HL-60/S4 treated with phorbol 12-myristate 13-acetate at 8.2 ng/mL for 4 days and 3 days (cell line): ENCODE measurements around the gene UBA5.
"Not testable (repeated sequence)": the region's sequence is repeated elsewhere in the genome, so short reads cannot be mapped to it uniquely, and the experiment has no call there.

Experiments used
- in situ Hi-C: fragments of 300-500 bp; cut with MboI; formaldehyde crosslinking; loops from 2 replicates; pipeline ENCODE4 v1.15.0; 2022; ENCODE audit warnings: low sequenced_read_pairs

The UBA5 gene

DNA sequence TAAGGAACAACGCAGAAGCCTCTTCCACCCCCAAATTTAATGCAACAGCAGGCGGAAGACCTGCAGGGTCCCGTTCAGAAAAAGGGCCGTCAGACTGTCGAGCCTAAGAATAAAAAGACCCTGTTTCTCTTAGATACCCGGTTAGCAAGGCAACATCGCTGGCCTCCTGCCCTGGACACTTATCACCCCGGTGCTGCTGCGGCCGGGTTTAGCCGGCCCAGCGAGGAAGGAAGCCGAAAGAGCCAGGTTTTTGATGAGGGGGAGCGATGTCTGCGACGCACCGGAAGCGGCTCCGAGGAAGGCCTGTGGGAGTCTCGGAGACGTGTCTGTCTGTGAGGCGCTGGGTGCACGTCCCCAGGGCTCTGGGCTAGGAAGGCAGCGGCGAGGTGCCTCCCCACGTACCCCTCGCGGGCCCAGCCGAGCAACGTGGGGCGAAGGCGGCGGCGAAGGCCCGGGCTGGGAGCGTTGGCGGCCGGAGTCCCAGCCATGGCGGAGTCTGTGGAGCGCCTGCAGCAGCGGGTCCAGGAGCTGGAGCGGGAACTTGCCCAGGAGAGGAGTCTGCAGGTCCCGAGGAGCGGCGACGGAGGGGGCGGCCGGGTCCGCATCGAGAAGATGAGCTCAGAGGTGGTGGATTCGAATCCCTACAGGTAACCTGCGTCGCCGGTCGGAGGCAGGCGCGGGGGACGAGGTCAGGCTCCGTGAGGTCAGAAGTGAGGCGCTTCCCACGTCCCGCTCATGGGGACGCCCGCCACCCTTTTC is at the start of gene UBA5:
TSS of gene UBA5 (plus strand) at position 278 of the 759 bp plus-strand sequence. CDS start at position 487, 209 bp downstream.
- in situ Hi-C loops, result no loop called here

DNA sequence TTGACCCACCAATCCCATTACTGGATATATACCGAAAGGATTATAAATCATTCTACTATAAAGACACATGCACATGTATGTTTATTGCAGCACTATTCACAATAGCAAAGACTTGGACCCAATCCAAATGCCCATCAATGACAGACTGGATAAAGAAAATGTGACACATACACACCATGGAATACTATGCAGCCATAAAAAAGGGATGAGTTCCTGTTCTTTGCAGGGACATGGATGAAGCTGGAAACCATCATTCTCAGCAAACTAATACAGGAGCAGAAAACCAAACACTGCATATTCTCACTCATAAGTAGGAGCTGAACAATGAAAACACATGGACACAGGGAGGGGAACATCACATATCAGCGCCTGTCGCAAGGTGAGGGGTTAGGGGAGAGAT is 44.8 kb upstream of the UBA5 start:
- in situ Hi-C loops, result not testable (repeated sequence)

DNA sequence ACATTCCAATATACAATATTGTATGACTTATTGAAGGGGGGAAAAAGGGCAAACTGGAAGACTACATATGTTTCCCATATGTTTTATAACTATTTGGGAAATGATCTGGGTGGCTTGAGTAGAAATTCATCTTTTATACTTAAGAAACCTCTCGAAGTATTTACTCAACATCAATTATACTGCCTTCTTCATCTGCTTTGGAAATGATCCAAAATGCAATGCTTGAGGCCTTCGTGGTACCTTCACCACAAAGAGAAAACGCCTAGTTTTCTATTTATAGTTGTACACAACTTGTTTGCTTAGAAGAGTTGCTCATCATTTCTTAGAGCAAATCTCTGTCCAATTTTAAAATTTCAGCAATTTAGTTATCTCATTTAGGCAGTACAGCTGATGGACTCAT is 44.2 kb upstream of the UBA5 start:
- in situ Hi-C loops, result no loop called here

DNA sequence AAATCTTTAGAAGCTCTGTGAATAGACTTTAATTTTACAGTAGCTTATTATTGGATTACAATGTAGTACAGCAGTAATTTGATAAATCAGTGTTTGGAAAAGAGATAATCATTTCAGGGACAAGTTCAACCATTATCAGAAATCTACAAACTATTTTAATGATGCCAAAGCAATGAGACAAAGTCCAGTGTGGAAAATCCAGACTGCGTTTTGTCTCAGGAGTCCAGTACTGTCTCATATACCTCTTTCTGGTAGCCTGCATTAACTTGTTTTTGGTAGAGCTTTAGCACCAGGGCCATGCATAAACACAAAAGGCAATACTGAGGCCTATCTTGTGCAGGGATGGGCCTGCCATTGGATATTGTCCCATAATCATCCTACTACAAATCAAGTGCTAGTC is 43.3 kb upstream of the UBA5 start:
- in situ Hi-C loops, result no loop called here

DNA sequence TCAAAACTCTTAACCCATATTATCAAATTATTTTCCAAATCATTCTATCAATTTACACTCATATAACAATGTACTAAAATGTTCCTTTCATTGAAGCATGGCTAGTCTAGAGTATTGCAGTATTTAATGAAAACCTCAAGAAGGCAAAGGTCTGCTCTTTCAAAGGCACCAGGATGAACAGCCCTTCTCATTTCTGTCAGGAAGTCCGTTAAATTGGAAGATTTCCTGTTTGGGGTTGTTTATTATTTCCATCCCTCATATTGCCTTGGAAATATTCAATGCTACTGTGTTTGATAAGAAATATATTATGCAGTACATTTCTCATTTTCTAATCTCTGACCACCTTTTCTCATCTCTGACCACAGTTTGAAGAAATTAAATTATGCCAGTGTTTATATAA is 38.0 kb upstream of the UBA5 start:
- in situ Hi-C loops, result no loop called here

DNA sequence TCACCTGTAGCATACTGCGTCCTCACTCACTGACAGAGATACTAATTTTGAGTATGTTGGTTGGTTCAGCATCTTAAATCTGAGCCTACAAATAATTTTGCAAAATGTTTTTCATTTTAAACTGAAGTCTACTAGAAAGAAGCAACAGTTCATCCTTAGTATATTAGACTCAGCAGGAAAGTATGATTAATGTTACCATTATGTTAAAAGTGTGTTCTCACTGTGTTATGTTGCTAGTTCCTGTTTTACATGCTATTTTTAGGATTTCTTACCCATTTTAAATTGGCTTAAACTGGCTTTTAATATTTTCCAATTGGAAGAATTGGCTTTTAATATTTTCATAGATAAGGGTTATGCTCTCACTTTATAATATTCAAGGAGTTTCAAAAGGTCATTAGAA is 37.4 kb upstream of the UBA5 start:
- in situ Hi-C loops, result no loop called here

DNA sequence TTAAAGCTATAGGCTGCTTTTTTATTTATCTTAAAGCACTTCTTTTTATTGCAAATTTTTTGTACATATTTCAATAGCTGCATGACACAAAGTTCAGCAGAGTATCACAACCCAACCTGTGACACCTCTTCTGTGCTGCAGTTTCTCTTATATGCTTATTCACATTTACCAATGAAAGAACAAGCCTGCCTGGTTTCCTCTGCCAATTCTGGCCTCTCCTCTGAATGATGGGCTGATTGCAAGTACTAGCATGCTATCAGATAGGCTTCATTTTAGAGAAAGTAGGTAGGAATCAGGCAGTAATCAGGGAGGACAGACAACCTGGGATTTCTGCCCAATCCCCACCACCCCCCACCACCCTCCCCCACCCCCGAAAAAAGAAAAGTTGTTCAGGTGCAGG is 36.5 kb upstream of the UBA5 start:
- in situ Hi-C loops, result no loop called here

DNA sequence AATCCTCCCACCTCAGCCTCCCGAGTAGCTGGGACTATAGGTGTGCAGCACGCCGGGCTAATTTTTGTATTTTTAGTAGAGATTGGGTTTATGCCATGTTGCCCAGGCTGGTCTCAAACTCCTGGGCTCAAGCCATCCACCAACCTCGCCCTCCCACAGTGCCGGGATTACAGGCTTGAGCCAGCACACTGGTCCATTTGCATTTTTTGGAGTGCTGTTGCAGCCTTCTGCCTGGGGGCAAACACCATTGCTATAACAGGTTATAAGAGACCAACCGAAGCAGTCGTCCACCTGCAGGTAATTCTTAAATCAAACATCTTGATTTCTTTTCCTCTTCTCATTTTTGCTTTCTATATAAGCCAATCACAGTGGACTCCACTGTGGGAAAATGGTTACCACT is 35.3 kb upstream of the UBA5 start:
- in situ Hi-C loops, result no loop called here

DNA sequence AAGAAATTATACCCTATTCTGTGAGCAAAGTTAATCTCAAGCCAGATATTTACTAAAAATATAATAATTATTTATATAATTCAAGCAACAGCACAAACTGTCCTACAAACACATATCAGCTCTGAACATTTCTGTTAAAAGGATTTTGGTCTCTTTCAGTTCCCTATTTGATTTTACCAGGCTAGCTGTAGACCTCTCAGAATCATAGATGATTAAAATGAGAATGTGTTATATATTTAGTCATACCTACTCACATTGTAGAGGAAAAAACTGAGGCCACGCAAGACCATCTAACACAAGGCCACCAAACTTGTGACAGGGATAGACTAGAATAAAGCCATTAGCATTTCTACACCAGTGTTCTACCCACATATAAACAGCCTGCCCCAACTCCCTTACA is 34.5 kb upstream of the UBA5 start:
- in situ Hi-C loops, result no loop called here

DNA sequence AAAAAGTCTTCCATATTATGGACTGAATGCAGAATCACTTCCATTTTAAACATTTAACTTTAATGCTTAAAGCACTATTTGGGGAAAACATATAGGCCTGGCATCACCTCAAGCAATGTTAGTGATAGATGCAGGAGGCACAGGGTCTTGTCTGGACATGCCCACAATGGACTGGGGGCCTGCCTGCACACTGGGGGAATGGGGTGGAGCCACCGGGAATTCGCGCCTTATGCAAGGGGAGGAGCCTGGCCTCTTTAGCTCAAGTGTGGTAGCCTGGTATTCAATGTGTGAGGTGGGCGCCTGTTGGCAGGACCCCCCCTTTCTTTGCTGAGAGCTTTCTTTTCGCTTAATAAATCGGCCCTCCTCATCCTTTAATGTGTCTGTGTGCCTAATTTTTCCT is 33.2 kb upstream of the UBA5 start:
- in situ Hi-C loops, result no loop called here

DNA sequence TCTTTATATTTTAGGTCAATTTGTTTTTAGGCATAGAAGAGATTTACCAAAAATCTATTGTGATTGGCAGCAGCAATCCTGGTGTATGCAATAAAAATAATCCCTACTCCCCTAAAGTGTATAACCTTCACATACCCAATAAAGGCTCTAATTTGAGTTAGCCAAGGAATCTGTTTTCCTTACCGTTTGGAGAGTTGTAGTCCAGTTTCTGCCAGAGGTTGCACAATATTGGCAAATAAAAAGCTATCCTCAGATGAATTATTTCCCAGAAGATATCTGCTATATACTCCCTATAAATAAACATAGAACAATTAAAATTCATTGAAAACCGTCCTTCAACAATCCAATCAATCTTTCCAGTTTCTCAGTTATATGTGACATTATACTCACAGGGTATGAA is 32.0 kb upstream of the UBA5 start:
- in situ Hi-C loops, result no loop called here

DNA sequence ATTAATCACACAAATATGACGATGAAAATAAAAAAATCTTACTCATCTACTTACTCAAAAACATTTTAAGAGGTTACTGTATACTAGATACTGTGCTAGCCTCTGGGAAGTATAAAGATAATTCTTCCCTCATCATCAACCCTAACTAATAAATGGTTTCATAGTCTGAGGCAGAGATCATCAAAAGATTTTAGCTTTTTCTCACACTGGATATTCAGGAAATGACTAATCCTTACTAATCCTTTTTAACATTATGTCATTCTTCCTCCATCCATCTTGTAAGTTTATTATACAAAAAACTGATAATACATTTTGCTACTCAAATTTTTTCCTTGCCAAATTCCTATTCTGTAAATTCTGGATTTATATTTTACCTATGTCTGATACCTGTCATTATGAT is 30.2 kb upstream of the UBA5 start:
- in situ Hi-C loops, result no loop called here

DNA sequence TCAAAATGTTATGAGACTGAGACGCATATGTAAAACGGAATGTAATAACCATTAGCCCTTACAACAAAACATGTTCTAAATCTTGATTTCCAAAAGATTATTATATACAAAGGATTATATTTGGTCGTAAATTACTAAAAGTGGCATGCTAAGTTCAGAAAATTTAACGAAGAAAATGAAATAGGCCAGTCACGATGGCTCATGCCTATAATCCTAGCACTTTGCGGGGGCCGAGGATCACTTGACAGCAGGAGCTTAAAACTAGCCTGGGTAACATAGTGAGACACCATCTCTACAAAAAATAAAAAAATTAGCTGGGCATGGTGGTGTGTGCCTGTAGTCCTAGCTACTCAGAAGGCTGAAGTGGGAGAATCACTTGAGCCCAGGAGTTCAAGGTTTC is 29.5 kb upstream of the UBA5 start:
- in situ Hi-C loops, result no loop called here

DNA sequence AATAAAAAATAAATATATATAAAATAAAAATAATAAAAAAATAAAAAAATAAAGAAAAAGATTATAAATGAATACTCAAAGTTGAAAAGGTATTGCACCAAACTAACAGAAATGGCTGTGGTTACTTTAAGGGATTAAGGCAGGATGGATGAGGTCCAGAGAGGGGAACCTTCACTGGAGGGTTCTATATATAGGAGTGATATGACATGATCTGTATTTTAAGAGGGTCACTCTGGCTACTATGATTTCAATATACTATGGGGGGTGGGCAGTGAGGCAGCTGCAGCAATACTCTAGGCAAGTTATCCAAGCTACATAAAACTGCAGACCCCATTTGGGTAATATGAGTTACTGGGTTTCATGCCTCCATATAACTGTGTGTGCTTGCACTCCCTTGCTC is 25.1 kb upstream of the UBA5 start:
- in situ Hi-C loops, result no loop called here

DNA sequence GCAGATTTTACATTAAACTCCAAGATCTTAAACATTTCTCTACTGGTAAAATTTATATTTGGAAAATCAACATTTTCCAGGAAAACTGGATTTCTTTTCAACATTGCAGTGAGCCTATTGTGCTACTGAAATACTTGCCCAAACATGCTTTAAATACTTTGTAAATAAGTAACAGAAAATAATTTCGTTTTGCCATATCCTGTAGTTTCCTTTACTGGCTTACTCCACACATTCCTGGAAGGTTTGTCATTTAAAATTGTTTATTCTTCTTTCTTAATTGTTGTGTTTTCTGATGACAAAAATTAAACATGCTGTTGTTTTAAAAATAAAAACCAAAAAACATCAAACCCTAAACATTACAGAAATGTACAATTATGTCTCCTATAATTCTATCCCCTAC is 22.5 kb upstream of the UBA5 start:
- in situ Hi-C loops, result no loop called here

DNA sequence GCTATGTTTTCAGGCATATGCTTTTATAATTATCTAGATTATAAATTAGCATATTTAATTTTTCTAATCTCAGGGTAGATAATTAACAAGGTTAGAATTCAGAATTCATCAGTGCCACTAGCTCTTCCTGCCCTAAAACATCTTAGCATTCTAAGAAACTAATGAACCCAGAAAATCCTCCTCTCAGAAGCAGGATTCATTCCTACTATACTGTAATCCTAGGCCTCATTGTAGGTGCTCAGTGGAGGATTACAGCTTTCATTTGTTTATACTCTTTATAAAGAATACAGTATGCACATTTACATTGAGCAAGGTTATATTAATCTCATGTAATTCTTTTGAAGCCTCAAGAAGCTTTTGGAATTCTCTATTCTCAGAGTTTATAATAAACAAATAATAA is 21.4 kb upstream of the UBA5 start:
- in situ Hi-C loops, result no loop called here

DNA sequence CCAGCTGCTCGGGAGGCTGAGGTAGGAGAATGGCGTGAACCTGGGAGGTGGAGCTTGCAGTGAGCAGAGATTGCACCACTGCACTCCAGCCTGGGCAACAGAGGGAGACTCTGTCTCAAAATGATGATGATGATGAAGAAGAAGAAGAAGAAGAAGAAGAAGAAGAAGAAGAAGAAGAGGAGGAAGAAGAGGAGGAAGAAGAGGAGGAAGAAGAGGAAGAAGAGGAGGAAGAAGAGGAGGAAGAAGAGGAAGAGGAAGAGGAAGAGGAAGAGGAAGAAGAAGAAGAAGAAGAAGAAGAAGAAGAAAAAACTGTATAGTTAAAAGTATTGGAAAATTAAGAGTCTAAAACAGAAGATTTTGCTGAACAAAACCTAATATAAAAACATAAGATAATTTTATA is 18.7 kb upstream of the UBA5 start:
- in situ Hi-C loops, result not testable (repeated sequence)

DNA sequence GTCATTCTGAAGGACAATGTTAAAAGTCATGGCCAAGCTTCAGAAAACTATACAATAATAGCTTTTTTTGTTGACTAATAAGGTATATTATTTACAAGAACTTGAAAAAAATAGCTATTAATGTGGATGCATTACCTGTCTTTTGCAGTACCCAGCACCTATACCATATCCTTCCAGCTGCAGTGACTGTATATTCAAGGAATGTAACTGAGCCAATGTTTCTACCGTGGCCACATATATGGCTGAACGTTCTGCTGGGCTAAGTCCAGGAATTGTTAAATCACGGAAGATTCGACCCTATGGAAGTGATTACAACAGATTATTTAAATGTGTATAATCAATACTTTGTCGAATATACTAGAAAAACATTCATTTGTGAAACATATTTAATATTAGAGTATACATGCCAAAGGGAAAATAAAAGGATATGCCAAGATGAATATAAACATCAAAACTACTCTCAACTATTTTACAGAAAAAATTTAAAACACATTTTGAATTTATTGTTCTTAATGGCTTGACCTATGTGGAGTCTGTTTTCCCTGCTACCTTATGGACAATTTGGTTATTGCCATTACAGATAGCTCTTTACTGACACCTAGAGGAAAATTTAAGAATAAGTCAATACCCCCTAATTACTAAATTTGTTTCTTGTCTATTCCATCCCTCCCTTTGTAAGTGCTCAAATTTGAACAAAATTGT is 18.1 kb upstream of the UBA5 start:
- in situ Hi-C loops, result no loop called here

DNA sequence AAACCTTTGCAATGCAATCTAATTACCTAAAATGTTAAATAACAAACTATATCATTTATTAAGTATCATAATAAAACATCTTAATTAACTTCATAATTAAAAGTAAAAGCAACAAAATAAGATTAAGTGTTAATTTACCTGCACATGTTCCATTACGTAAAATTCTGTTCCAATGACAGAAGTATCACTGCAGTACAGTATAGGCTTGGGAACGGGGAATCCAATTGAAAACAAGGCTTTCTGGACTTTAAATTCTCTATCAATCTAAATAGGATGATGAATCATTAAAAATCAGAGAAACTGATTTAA is 17.6 kb upstream of the UBA5 start:
- in situ Hi-C loops, result no loop called here

DNA sequence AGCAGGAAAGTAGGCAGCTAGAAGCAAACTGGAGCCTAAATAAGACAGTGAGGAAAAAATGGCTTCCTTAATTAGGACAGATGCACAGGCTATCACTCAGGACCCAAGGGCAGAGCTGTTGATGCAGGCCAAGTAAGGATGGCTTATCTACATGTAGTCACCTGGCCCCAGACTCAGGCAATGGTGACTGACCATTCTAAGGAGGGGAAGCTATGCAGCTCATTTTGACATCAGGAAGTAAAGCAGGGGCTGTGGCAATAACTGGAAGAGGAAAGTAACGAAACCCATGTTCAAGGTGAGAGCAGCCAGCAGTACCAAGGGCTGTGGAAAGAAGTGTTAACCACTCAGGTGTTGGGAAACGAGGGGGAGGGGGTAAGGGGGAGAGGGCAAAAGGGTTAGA is 16.8 kb upstream of the UBA5 start:
- in situ Hi-C loops, result no loop called here

DNA sequence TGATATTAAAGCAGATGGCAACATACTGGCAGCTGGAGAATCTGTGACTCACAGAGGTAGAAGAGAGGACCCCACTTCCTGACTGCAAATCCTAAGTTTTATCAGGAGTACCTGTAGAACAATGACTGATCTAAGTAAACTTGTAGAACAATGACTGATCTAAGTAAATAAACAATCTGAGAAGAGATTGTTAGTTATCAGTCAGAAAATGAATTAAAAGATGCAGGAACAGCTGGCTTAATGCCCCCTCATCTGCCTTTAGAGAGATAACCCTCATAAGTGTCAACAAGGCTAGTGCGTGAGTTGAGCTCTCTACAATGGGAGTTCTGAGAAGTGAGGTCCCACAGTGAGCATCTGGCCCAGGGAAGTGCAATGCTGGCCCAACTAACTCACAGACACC is 15.1 kb upstream of the UBA5 start:
- in situ Hi-C loops, result loop anchor here (5.0 kb wide), 1 partner anchor 103 kb away; no protein-coding TSS in a partner anchor

DNA sequence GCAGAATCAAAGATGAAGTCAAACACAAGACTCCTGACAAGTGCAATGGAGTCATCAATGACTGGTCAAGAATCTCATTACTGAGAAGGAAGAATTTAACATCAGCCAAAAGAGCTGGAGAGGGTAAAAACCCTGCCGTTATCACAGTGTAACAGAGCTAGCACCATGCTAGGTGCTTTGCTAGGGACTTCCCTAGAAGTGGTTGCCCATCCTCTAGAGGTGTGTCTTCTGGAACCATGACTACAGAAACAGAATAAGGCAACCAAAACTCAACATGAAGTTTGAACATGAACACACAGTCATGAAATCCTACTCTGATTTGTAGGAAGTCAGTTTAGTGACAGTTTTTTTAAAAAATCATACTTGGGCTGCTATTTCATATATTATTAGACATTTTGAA is 10.0 kb upstream of the UBA5 start:
- in situ Hi-C loops, result no loop called here
